ENCODE measurements around the gene LRCH2. TPM values are rescaled to one million over a fixed set of nuclear protein-coding genes. Genes with fewer than 3 reads are reported as not detected.

Gene LRCH2, protein sequence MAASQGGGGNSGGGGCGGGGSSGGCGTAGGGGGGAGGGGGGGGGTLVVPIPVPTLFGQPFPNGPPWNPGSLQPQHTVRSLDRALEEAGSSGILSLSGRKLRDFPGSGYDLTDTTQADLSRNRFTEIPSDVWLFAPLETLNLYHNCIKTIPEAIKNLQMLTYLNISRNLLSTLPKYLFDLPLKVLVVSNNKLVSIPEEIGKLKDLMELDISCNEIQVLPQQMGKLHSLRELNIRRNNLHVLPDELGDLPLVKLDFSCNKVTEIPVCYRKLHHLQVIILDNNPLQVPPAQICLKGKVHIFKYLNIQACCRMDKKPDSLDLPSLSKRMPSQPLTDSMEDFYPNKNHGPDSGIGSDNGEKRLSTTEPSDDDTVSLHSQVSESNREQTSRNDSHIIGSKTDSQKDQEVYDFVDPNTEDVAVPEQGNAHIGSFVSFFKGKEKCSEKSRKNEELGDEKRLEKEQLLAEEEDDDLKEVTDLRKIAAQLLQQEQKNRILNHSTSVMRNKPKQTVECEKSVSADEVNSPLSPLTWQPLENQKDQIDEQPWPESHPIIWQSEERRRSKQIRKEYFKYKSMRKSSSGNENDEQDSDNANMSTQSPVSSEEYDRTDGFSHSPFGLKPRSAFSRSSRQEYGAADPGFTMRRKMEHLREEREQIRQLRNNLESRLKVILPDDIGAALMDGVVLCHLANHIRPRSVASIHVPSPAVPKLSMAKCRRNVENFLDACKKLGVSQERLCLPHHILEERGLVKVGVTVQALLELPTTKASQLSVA
- 10 to 100 TPM in 2 of 4 donors, 1 to 10 TPM in 2; 9.8 to 15.9 (median 10.7) TPM for total RNA-seq

DNA sequence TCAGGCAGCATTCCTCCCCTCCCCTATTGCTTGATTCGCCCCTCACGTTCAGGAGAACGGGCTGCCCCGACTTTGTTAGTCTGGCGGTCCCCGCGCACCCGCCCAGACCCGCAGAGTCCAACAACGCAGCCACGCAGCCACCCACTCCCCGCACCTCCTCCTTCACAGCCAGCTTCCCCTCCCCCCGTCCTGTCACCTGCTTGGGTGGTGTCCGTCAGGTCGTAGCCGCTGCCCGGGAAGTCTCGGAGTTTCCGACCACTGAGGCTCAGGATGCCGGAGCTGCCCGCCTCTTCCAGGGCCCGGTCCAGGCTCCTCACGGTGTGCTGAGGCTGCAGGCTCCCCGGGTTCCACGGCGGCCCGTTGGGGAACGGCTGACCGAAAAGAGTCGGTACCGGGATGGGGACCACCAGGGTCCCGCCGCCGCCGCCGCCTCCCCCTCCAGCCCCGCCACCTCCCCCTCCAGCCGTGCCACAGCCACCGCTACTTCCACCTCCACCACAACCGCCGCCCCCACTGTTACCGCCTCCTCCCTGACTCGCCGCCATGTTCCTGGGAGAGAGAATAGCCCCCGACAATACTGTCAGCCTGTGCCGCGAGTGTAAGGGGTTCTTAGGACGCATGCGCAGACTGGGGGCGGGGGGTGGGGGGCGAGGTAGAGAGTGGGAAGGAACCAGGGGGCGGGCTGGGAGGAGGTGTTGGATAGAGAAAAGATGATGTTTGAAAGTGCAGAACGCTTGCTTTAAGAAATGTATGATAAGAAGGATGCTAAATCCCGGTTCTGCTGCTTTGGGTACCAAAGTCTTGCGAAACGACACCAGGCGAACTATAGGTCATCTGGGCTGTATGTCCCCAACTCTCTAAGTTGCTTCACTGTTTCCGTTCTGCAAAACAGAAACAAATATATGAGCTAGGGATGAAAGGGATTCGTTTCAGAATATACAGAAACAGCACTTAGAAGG is at the start of gene LRCH2:
TSS of gene LRCH2 (minus strand) at position 600 of the 959 bp plus-strand sequence. CDS start at position 545, 55 bp downstream.
- 13% methylated on average over 42 of the region's 59 CpGs for WGBS
- H3K4me3 ChIP-seq = peak within 1 kb of the TSS; percentile 61 to 71 (median 64)
- intact Hi-C loops (cut with DNase I) = no loop called here
- H3K36me3 ChIP-seq = no peaks in the 10 kb centered on the region
- peaks cover 0 to 39% (median 7%) of the 10 kb centered on the region in 4 donors for H3K4me1 ChIP-seq
- no peaks in the 10 kb centered on the region for H3K9me3 ChIP-seq
- no peak for DNase-seq (ENCODE audit: extremely low spot score)
- TF ChIP-seq EP300 (IDR thresholded peaks at IDR 0.05) (no peak), POLR2AphosphoS5 (IDR thresholded peaks at IDR 0.05) (peak in 1 of 2 donors; percentile 23), POLR2A (IDR thresholded peaks at IDR 0.05; ENCODE audit: low read depth) (no peak)
- TF ChIP-seq, protein P1, sequence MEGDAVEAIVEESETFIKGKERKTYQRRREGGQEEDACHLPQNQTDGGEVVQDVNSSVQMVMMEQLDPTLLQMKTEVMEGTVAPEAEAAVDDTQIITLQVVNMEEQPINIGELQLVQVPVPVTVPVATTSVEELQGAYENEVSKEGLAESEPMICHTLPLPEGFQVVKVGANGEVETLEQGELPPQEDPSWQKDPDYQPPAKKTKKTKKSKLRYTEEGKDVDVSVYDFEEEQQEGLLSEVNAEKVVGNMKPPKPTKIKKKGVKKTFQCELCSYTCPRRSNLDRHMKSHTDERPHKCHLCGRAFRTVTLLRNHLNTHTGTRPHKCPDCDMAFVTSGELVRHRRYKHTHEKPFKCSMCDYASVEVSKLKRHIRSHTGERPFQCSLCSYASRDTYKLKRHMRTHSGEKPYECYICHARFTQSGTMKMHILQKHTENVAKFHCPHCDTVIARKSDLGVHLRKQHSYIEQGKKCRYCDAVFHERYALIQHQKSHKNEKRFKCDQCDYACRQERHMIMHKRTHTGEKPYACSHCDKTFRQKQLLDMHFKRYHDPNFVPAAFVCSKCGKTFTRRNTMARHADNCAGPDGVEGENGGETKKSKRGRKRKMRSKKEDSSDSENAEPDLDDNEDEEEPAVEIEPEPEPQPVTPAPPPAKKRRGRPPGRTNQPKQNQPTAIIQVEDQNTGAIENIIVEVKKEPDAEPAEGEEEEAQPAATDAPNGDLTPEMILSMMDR (IDR thresholded peaks at IDR 0.05) = no peak
- H3K27me3 ChIP-seq = no peaks in the 10 kb centered on the region
- H3K27ac ChIP-seq (replicated peaks in 1 of 4) = peak within 1 kb of the TSS; percentile 78 to 83 (median 81)

GRCh38 chrX:115269051-115269683 is 35.3 kb upstream of the LRCH2 start:
- 86% methylated on average over 1 of the region's 1 CpG for WGBS
- DNase-seq (ENCODE audit: extremely low spot score) = no peak
- TF ChIP-seq, protein P1 (IDR thresholded peaks at IDR 0.05) = no peak
- no peak for TF ChIP-seq POLR2AphosphoS5 (IDR thresholded peaks at IDR 0.05)
- no peak for TF ChIP-seq EP300 (IDR thresholded peaks at IDR 0.05)
- TF ChIP-seq POLR2A (IDR thresholded peaks at IDR 0.05; ENCODE audit: low read depth) = no peak
- Histone ChIP-seq H3K27me3 (no peaks in the 10 kb centered on the region), H3K9me3 (no peaks in the 10 kb centered on the region), H3K27ac (replicated peaks in 1 of 4) (no peak overlapping the region), H3K4me1 (no peaks in the 10 kb centered on the region), H3K4me3 (no peak overlapping the region), H3K36me3 (no peaks in the 10 kb centered on the region)
- intact Hi-C loops (cut with DNase I) = no loop called here

DNA sequence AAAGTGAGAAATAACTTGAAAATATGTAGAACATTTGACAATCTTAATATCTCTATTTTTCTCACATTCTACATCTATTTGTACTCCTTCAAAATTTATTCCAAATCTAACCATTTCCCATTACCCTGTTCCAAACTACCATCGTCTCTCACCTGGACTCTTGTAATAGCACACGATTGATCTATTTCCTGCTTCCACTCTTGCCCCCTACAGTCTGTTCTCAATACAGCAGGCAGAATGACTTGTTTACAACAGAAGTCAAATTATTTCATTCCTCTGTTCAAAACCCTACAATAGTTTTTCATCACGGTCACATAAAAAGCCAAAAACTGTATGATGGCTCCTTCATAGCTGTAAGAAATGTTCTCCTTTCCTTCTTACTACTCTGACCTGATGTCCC is 34.5 kb upstream of the LRCH2 start:
- no peaks in the 10 kb centered on the region for H3K36me3 ChIP-seq
- no peaks in the 10 kb centered on the region for H3K4me1 ChIP-seq
- intact Hi-C loops (cut with DNase I) = no loop called here
- H3K4me3 ChIP-seq = no peak overlapping the region
- H3K27me3 ChIP-seq = no peaks in the 10 kb centered on the region
- no peak for DNase-seq (ENCODE audit: extremely low spot score)
- TF ChIP-seq, protein P1 (IDR thresholded peaks at IDR 0.05) = peak in 1 of 3 experiments; percentile 28
- no peak for TF ChIP-seq EP300 (IDR thresholded peaks at IDR 0.05)
- no peak overlapping the region for H3K27ac ChIP-seq (replicated peaks in 1 of 4)
- H3K9me3 ChIP-seq = no peaks in the 10 kb centered on the region
- 44% methylated on average over 3 of the region's 3 CpGs for WGBS

DNA sequence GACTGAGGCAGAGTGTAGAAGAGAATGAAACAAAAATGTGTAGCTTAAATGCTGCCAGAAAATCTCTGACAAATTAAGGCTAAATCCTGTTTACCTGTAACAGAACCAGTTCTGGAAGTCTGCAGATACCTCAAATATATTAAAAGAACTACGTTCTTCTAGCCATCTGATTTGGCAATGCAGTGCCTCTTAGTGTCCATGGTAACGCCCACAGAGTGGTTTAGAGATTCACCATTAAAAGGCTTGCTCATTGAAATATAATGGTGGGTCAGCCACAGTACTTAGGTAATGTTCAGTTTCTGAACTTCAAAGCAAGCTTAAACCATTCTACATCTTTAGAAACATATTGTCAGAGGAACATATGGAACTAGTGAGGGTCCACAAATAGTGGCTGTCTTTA is 32.4 kb upstream of the LRCH2 start:
- Histone ChIP-seq H3K9me3 (no peaks in the 10 kb centered on the region), H3K4me3 (no peak overlapping the region), H3K27me3 (no peaks in the 10 kb centered on the region), H3K36me3 (no peaks in the 10 kb centered on the region), H3K27ac (replicated peaks in 1 of 4) (no peak overlapping the region), H3K4me1 (no peaks in the 10 kb centered on the region)
- intact Hi-C loops (cut with DNase I) = no loop called here
- WGBS = 65% methylated on average over 2 of the region's 2 CpGs
- TF ChIP-seq POLR2AphosphoS5 (IDR thresholded peaks at IDR 0.05) (no peak), POLR2A (IDR thresholded peaks at IDR 0.05; ENCODE audit: low read depth) (no peak), EP300 (IDR thresholded peaks at IDR 0.05) (no peak)
- TF ChIP-seq, protein P1 (IDR thresholded peaks at IDR 0.05) = no peak
- no peak for DNase-seq (ENCODE audit: extremely low spot score)

Measured in esophagus muscularis mucosa (tissue), 4 donors.